ENCODE data around the gene MYO1D.
"Not testable (repeated sequence)": the region's sequence is repeated elsewhere in the genome, so short reads cannot be mapped to it uniquely, and the experiment has no call there.

The MYO1D gene

GRCh38 chr17:32482568-32483320 is 394.2 kb downstream of the MYO1D start:
- no peak for DNase-seq

GRCh38 chr17:32481193-32481592 is 395.7 kb downstream of the MYO1D start:
- no peak for DNase-seq

GRCh38 chr17:32479074-32479617 is 397.8 kb downstream of the MYO1D start:
- DNase-seq = no peak

GRCh38 chr17:32477220-32477619 is 399.7 kb downstream of the MYO1D start:
- no peak for DNase-seq

GRCh38 chr17:32475258-32475657 is 401.7 kb downstream of the MYO1D start:
- no peak for DNase-seq

- DNase-seq = no peak
Measured at GRCh38 chr17:32471652-32472051, 405.3 kb downstream of the MYO1D start.

- DNase-seq = no peak
Measured at GRCh38 chr17:32470405-32471167, 406.3 kb downstream of the MYO1D start.

- no peak for DNase-seq
Measured at GRCh38 chr17:32467949-32468348, 409.0 kb downstream of the MYO1D start.

- no peak for DNase-seq
Measured at GRCh38 chr17:32464374-32464773, 412.6 kb downstream of the MYO1D start.

- no peak for DNase-seq
Measured at GRCh38 chr17:32463304-32463703, 413.6 kb downstream of the MYO1D start.

- no peak for DNase-seq
Measured at GRCh38 chr17:32461853-32462617, 414.9 kb downstream of the MYO1D start.

- no peak for DNase-seq
Measured at GRCh38 chr17:32461498-32461852, 415.4 kb downstream of the MYO1D start.

GRCh38 chr17:32460054-32460453 is 416.9 kb downstream of the MYO1D start:
- no peak for DNase-seq

GRCh38 chr17:32458371-32458770 is 418.6 kb downstream of the MYO1D start:
- no peak for DNase-seq

GRCh38 chr17:32453370-32453769 is 423.6 kb downstream of the MYO1D start:
- no peak for DNase-seq

GRCh38 chr17:32452281-32452680 is 424.6 kb downstream of the MYO1D start:
- DNase-seq = no peak

GRCh38 chr17:32451879-32452278 is 425.0 kb downstream of the MYO1D start:
- DNase-seq = no peak

- DNase-seq = not testable (repeated sequence)
Measured at GRCh38 chr17:32450379-32450778, 426.5 kb downstream of the MYO1D start.

- DNase-seq = no peak
Measured at GRCh38 chr17:32449963-32450362, 427.0 kb downstream of the MYO1D start.

- no peak for DNase-seq
Measured at GRCh38 chr17:32446949-32447348, 430.0 kb downstream of the MYO1D start.

- DNase-seq = no peak
Measured at GRCh38 chr17:32445971-32446370, 431.0 kb downstream of the MYO1D start.

GRCh38 chr17:32445497-32445896 is 431.4 kb downstream of the MYO1D start:
- DNase-seq = no peak

- DNase-seq = no peak
Measured at GRCh38 chr17:32445074-32445415, 431.9 kb downstream of the MYO1D start.

Measured in DMS153 (cell line).